IPS DF 4.7 (cell line): ENCODE results near the gene WBP1.
"Not testable (repeated sequence)": the region's sequence is repeated elsewhere in the genome, so short reads cannot be mapped to it uniquely, and the experiment has no call there.

Experiments
- DNase-seq: peaks from one replicate; pipeline ENCODE4 v3.0.0-alpha.2; 2013; ENCODE audit warnings: low spot score; ENCODE audit errors: extremely low read depth

The WBP1 gene

DNA sequence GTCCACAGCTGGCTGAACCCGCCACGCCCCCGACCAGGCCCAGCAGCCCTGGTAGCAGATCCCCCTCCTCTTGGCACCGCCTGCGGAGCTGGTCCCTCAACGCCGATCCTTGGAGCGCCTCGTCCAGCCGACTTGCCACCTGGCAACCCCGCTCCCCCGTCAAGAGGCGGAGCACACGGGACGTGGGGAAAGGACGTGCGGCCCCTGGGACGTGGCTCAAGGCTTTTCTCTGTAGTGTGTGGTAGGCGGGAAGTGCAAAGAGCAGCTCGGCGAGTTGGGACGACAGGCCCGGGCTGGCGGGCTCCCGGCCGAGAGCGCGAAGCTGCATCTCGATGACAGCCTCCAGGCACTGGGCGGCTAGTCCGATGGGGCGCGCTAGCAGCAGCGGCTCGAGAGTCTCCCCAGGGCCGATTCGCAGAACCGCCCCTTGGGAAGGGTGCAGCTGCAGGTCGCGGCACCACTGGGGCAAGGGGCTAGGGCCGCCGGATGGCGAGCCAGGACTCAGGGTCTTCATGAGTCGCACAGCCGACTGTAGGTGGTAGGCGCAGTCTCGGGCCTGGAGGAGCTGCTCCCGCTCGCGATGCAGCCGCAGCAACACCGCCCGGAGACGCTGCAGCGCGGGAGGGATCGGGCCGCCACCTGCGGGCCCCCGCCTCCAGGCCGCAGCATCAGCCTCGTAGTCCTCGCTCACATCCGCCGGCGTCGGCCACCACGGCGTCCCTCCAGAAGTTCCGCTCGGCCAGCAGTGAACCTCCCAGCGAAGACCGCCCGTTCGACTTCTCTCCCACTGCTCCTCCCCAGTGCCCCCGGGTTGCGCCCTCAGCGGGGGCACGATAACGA, 23.9 kb downstream of the WBP1 start:
- DNase-seq: no peak

DNA sequence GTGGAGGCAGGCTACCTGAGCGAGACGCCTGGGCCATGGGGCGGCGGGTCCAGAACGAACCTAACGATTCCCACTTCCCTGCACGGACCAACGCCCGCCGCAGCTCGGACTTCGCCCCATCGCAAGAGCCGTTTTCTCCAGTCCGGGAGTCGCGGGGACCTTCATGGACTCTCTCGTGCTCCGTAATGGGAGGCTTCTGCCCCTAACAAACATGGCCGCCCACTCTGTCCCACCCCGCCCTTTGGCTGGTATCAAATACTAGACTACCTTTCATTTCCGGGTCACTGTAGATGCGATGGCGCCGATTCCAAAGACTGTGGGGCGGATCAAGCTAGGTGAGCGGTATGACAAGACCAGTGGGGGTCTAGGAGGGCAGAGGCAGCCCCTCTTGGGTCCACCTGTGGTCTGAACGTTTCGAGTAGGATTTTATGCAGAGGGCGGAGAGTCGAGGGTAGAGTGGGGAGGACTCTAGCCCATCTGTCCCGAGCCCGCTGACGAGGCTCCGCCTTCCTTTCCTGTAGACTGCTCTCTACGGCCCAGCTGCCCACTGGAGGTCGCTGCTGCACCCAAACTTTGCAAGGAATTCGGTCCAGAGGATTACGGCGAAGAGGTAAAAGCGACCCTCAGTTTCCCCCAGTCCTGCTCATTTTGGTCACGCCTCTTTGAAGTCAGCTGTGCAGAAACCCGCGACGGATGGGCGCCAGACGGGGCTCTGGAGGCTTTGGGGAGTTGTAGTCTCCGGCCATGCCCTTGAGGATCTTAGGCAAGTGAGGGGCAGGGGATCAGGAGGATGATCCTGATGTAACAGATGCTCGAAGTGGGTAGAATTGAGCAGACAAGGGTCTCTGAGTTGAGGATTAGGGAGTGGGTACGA, 24.8 kb downstream of the WBP1 start, which contains the start of the genes CCDC142 and TTC31:
CCDC142 (minus strand) TSS at position 198 of the 874 bp plus-strand sequence; CDS start at position 37, 161 bp downstream.
TTC31 (plus strand) TSS at position 281 of the 874 bp plus-strand sequence; CDS start at position 296, 15 bp downstream.
- DNase-seq: no peak

DNA sequence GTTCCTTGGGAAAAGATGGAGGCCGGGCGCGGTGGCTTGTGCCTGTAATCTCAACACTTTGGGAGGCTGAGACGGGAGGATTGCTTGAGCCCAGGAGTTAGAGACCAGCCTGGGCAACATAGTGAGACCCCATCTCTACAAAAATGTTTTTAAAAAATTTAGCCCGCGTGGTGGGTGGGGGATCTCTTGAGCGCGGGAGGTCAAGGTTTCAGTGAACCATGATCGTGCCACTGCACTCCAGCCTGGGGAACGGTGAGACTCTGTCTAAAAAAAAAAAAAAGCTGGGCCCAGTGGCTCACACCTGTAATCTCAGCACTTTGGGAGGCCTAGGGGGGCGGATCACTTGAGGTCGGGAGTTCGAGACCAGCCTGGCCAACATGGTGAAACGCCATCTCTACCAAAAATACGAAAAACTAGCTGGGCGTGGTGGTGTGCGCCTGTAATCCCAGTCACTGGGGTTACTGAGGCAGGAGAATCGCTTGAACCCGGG, 25.5 kb downstream of the WBP1 start:
- DNase-seq: not testable (repeated sequence)

DNA sequence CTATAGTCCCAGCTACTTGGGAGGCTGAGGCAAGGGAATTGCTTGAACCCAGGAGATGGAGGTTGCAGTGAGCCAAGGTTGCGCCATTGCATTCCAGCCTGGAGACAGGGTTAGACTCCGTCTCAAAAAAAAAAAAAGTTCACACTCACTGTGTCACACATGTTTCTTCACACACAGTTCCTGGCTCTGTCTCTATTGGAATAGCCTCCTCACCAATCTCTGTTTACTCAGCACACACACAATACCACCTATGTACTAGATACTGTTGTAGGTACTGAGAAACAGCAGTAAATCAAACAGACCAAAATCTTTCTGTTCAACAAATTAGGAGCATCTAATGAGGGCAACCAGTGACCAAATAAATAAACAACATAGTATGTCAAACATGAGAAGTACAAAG, 27.9 kb downstream of the WBP1 start:
- no peak for DNase-seq

DNA sequence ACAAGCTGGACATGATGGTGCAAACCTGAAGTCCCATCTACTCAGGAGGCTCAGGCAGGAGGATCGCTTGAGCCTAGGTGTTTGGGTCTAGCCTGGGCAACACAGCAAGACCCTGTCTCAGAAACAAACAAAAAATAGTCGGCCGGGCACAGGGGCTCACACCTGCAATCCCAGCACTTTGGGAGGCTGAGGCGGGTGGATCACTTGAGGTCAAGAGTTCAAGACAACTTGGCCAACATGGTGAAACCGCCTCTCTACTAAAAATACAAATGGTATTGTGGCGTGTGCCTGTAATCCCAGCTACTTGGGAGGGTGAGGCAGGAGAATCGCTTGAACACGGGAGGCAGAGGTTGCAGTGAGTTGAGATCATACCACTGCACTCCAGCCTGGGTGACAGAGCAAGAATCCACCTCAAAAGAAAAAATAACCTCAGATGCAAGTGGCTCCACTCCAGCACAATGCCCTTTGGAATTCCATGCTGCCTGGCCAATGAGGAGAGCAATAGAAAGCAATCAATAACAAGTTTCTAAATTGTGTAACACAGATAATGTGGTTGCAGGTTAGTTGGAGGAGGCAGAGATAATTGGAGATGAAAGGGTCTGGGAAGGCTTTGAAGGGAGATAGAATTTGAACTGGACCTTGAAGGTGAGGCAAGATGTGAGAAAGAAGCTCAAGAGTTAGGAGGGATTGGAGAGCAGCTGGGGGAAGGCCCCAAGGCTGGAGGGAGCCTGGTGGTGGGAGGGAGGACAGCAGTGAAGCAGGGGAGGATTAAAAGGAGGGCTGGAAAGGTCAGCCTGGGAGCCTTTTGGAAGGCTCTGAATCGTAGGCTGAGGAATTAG, 30.6 kb downstream of the WBP1 start:
- DNase-seq: no peak

DNA sequence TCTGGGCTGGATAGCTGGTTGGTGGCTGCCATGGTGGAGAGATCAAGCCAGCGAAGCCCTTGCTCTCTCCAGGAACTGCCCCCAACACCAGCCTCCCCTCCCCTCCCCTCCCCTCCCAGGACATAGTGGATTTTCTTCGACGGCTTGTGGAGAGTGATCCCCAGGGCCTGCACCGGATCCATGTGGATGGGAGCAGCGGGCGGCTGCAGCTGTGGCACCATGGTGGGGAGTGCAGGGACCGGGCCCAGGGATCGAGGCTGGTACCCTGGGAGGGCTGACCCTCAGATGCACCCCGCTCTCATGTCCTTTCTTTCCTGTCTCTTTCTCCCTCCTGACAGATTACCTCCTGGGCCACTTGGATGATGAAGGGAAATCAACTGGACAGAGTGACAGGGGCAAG, 31.7 kb downstream of the WBP1 start:
- no peak for DNase-seq

- no peak for DNase-seq
These were observed 33.7 kb downstream of the WBP1 start for GRCh38 chr2:74491648-74492544.

- no peak for DNase-seq
These were observed 35.3 kb downstream of the WBP1 start for GRCh38 chr2:74493546-74493945.

DNA sequence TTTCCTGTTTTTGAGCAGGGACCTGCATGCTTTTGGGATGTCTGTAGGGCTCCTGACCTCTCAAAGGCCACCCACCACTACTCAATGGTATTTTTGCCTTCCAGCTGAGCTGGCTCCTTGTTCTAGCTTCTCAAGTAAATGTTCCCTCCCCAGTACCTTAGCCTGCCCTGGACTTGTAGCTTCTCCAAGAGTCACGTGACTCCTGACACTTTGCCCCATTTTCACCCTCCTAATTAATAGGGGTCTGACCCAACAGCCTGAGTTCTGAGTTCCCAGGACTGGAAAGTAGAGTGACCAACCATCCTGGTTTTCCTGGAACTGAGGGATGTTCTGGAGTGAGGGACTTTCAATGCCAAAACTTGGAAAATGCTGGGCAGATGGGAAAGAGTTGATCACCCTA, 37.2 kb downstream of the WBP1 start:
- no peak for DNase-seq

DNA sequence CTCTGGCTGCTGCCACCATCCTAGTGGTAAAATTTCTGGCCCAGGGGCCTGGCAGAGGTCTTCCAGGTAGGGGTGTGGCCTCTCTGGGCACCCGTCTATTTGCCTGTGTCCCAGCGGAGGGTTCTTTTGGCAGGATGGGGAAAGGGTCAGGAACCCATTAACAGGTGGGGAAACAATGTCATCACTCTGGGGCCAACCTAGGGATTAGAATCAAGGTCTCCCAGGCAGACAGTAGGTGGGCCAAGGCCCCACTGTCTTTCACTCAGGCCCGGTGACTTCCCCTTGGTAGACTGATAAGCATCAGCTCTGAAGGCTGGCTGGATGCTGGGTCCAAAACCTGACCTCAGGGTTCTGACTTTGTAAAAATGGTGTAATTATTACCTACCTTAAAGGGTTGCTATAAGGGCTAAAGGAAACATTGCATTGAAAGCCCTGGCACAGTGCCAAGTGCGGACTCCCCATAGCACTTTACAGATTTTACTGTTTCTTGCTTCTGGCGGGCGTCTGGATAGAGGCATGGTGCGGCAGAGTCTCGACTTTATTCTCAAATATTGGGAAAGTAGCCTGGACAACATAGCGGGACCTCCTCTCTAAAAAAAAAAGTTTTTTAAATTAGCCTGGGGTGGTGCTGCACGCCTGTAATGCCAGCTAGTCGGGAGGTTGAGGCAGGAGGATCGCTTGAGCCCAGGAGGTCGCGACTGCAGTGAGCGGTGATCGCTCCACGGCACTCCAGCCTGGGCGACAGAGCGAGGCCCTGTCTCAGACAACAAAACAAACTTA, 38.9 kb downstream of the WBP1 start:
- no peak for DNase-seq

GRCh38 chr2:74497777-74498499, 39.7 kb downstream of the WBP1 start:
- no peak for DNase-seq

DNA sequence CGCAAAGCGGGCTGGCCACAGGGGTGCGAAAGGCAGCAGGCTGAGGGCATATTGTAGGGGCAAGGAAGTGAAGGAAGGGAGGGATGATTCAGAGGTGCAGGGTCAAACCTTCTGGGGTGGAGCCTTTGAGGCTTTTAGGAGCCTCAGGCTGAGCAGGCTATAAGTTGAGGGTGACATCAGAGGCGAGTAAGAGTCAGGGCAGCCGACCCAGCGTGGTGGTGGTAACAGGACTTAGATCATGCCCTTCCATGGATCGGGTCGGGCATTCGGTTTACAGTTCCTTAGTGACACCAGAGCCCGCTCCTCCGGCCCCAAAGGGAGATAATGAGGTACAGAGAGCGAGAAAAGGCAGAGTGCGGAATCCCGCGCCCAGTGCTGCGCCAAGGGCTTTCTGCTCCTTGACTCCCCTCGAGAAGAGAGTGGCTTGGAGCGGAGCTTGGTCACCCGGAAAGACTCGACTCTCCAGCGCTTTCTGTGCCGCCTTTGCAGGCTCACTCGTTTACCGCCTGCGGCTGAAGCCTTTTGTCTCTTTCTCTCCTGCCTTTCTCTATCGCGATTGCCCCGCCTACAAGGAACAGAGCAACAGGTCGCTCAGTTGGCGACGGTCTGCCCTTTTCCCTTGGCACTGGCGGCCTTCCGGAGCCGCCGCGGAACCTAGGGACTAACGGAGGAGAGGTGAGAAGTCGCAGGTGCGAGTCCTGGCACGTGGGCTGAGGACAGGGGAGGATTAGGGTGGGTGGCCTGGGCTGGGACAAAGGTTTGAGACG, 40.4 kb downstream of the WBP1 start:
- DNase-seq: no peak

- no peak for DNase-seq
These were observed 41.2 kb downstream of the WBP1 start, which contains the start of gene LBX2 for GRCh38 chr2:74499267-74499939. TSS of gene LBX2 (minus strand) at chr2:74499603. CDS start at chr2:74499537, 66 bp downstream.

DNA sequence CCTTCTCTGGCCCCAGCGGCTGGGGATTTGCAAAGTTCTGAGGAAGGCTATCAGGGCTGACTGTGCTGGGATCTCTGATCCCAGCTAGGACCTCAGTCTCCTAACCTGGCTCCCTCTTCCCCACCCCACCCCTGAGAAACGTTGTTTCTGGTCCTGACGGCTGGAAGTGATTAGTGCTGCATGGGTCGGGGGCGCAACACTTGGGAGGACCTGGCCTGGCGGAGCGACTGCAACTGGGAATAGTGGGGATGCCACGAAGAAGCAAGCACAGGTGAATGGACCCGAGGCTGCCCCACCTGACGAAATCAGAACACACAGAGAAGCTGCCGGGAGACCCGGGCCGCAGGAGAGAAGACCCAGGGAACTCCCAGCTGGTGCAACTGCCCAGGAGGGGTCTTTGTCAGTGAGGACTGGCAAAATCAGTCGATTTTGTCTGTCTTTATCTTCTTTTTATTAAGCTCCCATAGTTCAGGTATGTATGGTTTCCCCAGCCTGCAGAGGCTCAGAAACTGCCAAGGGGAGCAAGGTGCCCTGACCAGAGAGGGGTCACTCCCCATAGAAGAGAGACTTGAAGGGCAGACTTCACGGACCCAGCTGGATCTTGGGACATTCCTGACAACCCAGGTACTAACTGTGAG, 41.8 kb downstream of the WBP1 start:
- DNase-seq: no peak

DNA sequence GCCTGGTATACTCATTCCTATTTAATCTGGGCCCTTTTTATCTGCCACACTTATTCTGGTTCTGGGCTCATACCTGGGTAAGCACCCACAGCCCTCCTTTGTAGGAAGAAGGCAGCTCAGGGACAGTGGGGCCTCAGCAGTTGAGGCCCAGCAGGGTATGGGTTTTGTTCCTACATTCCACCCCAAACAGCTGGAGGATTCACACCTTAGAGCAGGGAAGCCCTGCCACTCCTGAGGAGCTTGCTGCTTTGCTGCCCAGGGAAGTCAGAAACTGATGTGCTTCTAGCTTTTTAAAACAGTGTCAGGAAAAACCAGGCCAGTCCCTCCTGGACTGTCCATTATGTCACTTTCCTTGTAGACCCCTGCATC, 42.3 kb downstream of the WBP1 start:
- DNase-seq: no peak

DNA sequence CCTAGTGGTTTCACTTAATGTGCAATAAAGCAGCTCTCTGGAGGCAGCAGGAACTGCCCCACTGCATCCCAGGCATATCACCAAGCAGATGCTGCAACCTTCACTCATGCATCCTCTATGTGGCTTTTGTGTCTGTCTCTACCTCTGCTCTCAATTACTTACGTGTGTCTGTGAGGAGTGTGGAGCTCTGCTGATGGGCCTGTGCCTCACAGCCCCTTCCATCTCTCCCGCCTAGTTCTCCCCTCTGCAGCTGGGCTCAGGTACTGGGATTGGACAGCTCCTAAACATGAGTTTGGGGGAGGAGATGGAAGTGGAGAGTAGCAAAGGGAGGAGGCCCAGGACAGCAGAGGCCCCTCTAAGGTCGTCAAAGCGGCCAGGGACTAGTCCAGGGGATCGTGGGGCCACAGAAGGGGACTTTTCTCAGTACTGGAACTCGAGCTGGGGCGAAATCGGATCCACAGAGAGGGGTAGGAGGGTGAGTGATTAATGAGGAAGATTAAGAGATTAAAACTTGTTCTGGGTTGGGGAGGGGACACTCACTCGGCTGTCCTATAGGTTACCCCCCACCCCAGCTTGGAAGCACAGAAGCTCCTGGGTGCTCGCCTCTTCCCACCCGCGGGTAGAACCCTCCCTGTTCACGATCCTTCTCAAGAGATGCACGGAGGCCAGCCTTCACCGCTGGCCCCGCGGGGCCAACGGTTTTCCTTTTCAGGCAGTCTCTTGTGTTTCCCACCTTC, 43.3 kb downstream of the WBP1 start:
- DNase-seq: no peak
